B cell (primary cell): ENCODE measurements around the gene HIC2. TPM values are rescaled to one million over a fixed set of nuclear protein-coding genes. Genes with fewer than 3 reads are reported as not detected.

Source experiments
- ATAC-seq: fragments of 200-7000 bp; cut with Tn5 transposase; one replicate; pipeline ENCODE4 v1.10.0; 2021; ENCODE audit warnings: low read depth, mild to moderate bottlenecking, moderate number of reproducible peaks, moderate library complexity
- CTCF ChIA-PET: fragments of 350-600 bp; sonication (Branson Sonifier 250); formaldehyde crosslinking; loops from one replicate; lab custom pipeline; 2021; ENCODE audit warnings: antibody characterized with exemption, inconsistent platforms; lab: Charles Lee
- POLR2A ChIA-PET: fragments of 350-600 bp; sonication (Branson Sonifier 250); formaldehyde crosslinking; loops from one replicate; lab custom pipeline; 2021; ENCODE audit warnings: antibody characterized with exemption; lab: Charles Lee
- DNase-seq: peaks from one replicate; pipeline ENCODE4 v3.0.0; 2013
- H2AFZ ChIP-seq: 2 replicates; pipeline ENCODE4 v1.6.1; 2012; ENCODE audit warnings: mild to moderate bottlenecking, low read depth, low read length; ENCODE audit not compliant: insufficient read depth, poor library complexity, severe bottlenecking
- H3K27ac ChIP-seq, 2 donors: 1 replicate in 1 of 2; 2 replicates in 1 of 2; pipeline ENCODE4 v1.5.1; 2012 to 2013; ENCODE audit warnings: low read length in 2 of 2, mild to moderate bottlenecking in 2 of 2, moderate library complexity in 1 of 2
- H3K27me3 ChIP-seq, 4 experiments: fragments of 200-600 bp in 1 of 4; sonication (generic) in 1 of 4; replicated peaks in 1 of 4; 1 replicate in 2 of 4; 2 replicates in 2 of 4; pipeline versions ENCODE4 v1.6.1 to v1.7.0; 2013 to 2016; ENCODE audit warnings: low read length in 3 of 4, mild to moderate bottlenecking in 2 of 4, mixed read lengths in 1 of 4, moderate library complexity in 1 of 4; ENCODE audit not compliant: insufficient read depth in 4 of 4, control insufficient read depth in 3 of 4; ENCODE audit errors: control extremely low read depth in 1 of 4
- H3K36me3 ChIP-seq, 2 experiments: replicated peaks in 1 of 2; 1 replicate in 1 of 2; 2 replicates in 1 of 2; pipeline versions ENCODE4 v1.6.1 to v1.7.1; 2013; ENCODE audit warnings: low read length in 1 of 2; ENCODE audit not compliant: insufficient read depth in 2 of 2, control insufficient read depth in 1 of 2; ENCODE audit errors: control extremely low read depth in 1 of 2, extremely low read depth in 1 of 2
- H3K4me1 ChIP-seq, 2 donors: fragments of 200-600 bp in 1 of 2; sonication (generic) in 1 of 2; 1 replicate in 1 of 2; 2 replicates in 1 of 2; pipeline versions ENCODE4 v1.5.1 to v1.6.1; 2013 to 2017; ENCODE audit warnings: low read length in 2 of 2; ENCODE audit not compliant: control insufficient read depth in 2 of 2, insufficient read depth in 2 of 2
- H3K4me2 ChIP-seq: replicated peaks from 2 replicates; pipeline ENCODE3; 2012; ENCODE audit warnings: mild to moderate bottlenecking, low read depth, low read length; ENCODE audit not compliant: poor library complexity, severe bottlenecking
- H3K4me3 ChIP-seq, 5 experiments: fragments of 200-600 bp in 1 of 5; sonication (generic) in 1 of 5; 1 replicate in 3 of 5; 2 replicates in 2 of 5; pipeline versions ENCODE4 v1.5.1 to v1.7.0; 2011 to 2016; ENCODE audit warnings: low read length in 4 of 5, mild to moderate bottlenecking in 4 of 5, low read depth in 2 of 5, control low read depth in 1 of 5, moderate library complexity in 1 of 5; ENCODE audit not compliant: insufficient read depth in 1 of 5; ENCODE audit errors: control extremely low read depth in 1 of 5, extremely low read depth in 1 of 5
- H3K79me2 ChIP-seq: fragments of 200-600 bp; sonication (generic); one replicate; pipeline ENCODE4 v1.6.0; 2016; ENCODE audit warnings: low read length; ENCODE audit not compliant: control insufficient read depth, insufficient read depth
- H3K9ac ChIP-seq: fragments of 200-600 bp; sonication (generic); 2 replicates; pipeline ENCODE4 v1.6.1; 2017; ENCODE audit warnings: mild to moderate bottlenecking, low read length, moderate library complexity
- H3K9me3 ChIP-seq, 3 donors: one replicate each; pipeline versions ENCODE4 v1.6.1 to v1.7.1; 2013; ENCODE audit warnings: low read length in 2 of 3; ENCODE audit not compliant: control insufficient read depth in 2 of 3, insufficient read depth in 1 of 3; ENCODE audit errors: control extremely low read depth in 1 of 3
- H4K20me1 ChIP-seq: 2 replicates; pipeline ENCODE4 v1.6.0; 2012; ENCODE audit warnings: mild to moderate bottlenecking, low read length; ENCODE audit not compliant: insufficient read depth, control insufficient read depth, poor library complexity, severe bottlenecking
- H3K27ac Mint-ChIP-seq: one replicate; pipeline ENCODE4 v1.8.0; 2021; ENCODE audit warnings: mixed read lengths
- H3K27me3 Mint-ChIP-seq: one replicate; pipeline ENCODE4 v1.8.0; 2021; ENCODE audit warnings: mixed read lengths
- H3K4me1 Mint-ChIP-seq: one replicate; pipeline ENCODE4 v1.8.0; 2021; ENCODE audit warnings: mixed read lengths
- H3K4me3 Mint-ChIP-seq: one replicate; pipeline ENCODE4 v1.8.0; 2021; ENCODE audit warnings: mixed read lengths
- H3K9me3 Mint-ChIP-seq: one replicate; pipeline ENCODE4 v1.8.0; 2022; ENCODE audit warnings: mixed read lengths; ENCODE audit not compliant: insufficient read depth
- EZH2 ChIP-seq: IDR thresholded peaks from 2 replicates; pipeline ENCODE4 v1.6.1; 2012; ENCODE audit warnings: borderline replicate concordance, low read depth, mild to moderate bottlenecking, moderate library complexity, low read length; ENCODE audit not compliant: insufficient read depth, poor library complexity, severe bottlenecking
- WGBS: methylation state at CpG from one replicate; pipeline ENCODE4 v1.1.5; 2013; ENCODE audit warnings: missing lambda C conversion rate; ENCODE audit not compliant: insufficient coverage; 5-methylcytosine and 5-hydroxymethylcytosine counted together
- intact Hi-C: fragments of 100-400 bp; cut with micrococcal nuclease; formaldehyde crosslinking; loops from one replicate; pipeline ENCODE4 v1.10.0; 2022
- polyA plus RNA-seq: library from polyadenylated mRNA; depleted of rRNA; stranded (reverse); fragments of >200 nt; gene quantifications from 2 replicates; pipeline ENCODE4 v1.2.3, GENCODE V29; 2012
- total RNA-seq, 2 donors: library from RNA; stranded (reverse); fragments of 120-200 nt in 1 of 2; gene quantifications; 1 replicate in 1 of 2; 2 replicates in 1 of 2; pipeline versions ENCODE4 v1.2.3 to v1.2.4, GENCODE V29; 2013 to 2022
- TF ChIP-seq, protein P1 (sequence below): fragments of 200-600 bp; IDR thresholded peaks from one replicate; pipeline ENCODE4 v1.8.0; 2022; ENCODE audit warnings: antibody characterized with exemption, mild to moderate bottlenecking

Gene HIC2
- total and polyA plus RNA-seq, 2 donors (not counting 1 experiment from before 2014, with no cell fraction given): 2.9 to 8.1 TPM

DNA sequence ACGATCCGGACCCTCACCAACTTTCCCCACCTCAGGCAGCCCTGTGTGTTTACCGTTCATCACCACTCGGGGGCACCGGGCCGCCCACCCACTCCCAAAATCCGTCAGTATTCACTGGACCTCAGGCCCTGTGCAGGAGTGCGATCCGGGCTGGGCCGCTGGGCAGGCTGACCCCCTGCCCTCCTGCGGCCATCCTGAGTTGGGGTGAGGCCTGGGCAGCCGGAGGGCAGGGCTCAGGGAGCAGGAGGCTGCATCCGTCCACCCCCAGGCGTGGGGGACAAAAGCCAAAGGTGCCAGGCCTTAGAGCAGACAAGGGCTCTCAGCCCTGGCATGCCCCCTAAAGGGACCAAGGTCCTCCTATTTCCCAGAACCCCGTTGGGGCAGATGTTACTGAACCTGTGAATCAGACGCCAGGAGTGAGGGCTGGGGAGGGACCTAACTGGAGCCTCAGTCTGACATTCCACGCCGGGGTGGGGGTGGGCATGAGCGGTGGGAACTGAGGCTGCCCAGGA is 33.2 kb downstream of the HIC2 start:
- H3K4me3 Mint-ChIP-seq: no peak overlapping the region

DNA sequence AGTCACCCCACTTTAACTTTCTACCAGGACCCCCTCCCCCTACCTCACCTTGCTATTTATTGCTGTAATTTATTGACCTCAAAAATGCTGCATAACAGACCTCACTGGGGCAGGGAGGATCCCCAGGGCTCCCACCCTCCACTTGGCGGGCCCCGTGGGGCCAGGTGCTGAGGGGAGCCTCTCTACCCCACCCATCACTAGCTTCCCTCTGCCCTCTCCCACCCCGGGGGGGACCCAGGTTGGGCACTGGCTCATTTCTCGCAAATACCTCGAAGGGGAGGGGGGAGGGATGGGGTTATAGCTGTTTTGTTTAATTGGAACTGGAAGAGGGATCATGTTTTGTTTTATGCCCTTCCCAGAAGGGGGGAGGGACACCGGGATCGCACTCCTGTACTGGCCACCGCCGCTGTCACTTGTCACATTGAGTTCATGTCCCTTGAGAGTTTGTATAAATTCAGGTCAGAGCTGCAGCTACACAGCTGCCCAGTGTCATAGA is 33.7 kb downstream of the HIC2 start:
- no peak overlapping the region for H3K9ac ChIP-seq
- H3K9me3 ChIP-seq: no peaks in the 10 kb centered on the region
- no peak for DNase-seq
- TF ChIP-seq EZH2: no peak
- ChIA-PET CTCF (no interaction called here), POLR2A (no interaction called here)
- no peaks in the 10 kb centered on the region for H3K9me3 Mint-ChIP-seq
- no peak for ATAC-seq
- WGBS: 100% methylated on average over 4 of the region's 9 CpGs
- H3K4me1 ChIP-seq: no peaks in the 10 kb centered on the region
- no peak overlapping the region for H3K27ac Mint-ChIP-seq
- no peak overlapping the region for H3K4me3 Mint-ChIP-seq
- H3K4me3 ChIP-seq: no peak overlapping the region
- no peaks in the 10 kb centered on the region for H3K79me2 ChIP-seq
- H4K20me1 ChIP-seq: no peaks in the 10 kb centered on the region
- intact Hi-C loops: no loop called here
- H3K27ac ChIP-seq: no peak overlapping the region
- H2AFZ ChIP-seq: no peak overlapping the region
- no peak overlapping the region for H3K4me2 ChIP-seq
- no peaks in the 10 kb centered on the region for H3K27me3 Mint-ChIP-seq
- H3K4me1 Mint-ChIP-seq: no peaks in the 10 kb centered on the region
- peaks cover 0 to 12% of the 10 kb centered on the region in 2 experiments for H3K36me3 ChIP-seq
- no peaks in the 10 kb centered on the region for H3K27me3 ChIP-seq

More for the DNA sequence above, 33.2 kb downstream of the HIC2 start:
- Histone ChIP-seq H3K4me3 (no peak overlapping the region), H2AFZ (no peak overlapping the region), H4K20me1 (no peaks in the 10 kb centered on the region), H3K4me1 (no peaks in the 10 kb centered on the region), H3K27ac (no peak overlapping the region), H3K9me3 (no peaks in the 10 kb centered on the region), H3K36me3 (peaks cover 0 to 16% of the 10 kb centered on the region in 2 experiments), H3K4me2 (no peak overlapping the region), H3K27me3 (no peaks in the 10 kb centered on the region), H3K79me2 (no peaks in the 10 kb centered on the region), H3K9ac (no peak overlapping the region)
- ChIA-PET POLR2A (no interaction called here), CTCF (no interaction called here)
- intact Hi-C loops: no loop called here
- H3K27me3 Mint-ChIP-seq: no peaks in the 10 kb centered on the region
- H3K27ac Mint-ChIP-seq: no peak overlapping the region
- ATAC-seq (no peak), DNase-seq (no peak)
- no peaks in the 10 kb centered on the region for H3K9me3 Mint-ChIP-seq
- H3K4me1 Mint-ChIP-seq: no peaks in the 10 kb centered on the region
- 96% methylated on average over 14 of the region's 19 CpGs for WGBS
- TF ChIP-seq, protein P1, sequence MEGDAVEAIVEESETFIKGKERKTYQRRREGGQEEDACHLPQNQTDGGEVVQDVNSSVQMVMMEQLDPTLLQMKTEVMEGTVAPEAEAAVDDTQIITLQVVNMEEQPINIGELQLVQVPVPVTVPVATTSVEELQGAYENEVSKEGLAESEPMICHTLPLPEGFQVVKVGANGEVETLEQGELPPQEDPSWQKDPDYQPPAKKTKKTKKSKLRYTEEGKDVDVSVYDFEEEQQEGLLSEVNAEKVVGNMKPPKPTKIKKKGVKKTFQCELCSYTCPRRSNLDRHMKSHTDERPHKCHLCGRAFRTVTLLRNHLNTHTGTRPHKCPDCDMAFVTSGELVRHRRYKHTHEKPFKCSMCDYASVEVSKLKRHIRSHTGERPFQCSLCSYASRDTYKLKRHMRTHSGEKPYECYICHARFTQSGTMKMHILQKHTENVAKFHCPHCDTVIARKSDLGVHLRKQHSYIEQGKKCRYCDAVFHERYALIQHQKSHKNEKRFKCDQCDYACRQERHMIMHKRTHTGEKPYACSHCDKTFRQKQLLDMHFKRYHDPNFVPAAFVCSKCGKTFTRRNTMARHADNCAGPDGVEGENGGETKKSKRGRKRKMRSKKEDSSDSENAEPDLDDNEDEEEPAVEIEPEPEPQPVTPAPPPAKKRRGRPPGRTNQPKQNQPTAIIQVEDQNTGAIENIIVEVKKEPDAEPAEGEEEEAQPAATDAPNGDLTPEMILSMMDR: no peak
- no peak for TF ChIP-seq EZH2
